Skeletal muscle satellite cell (primary cell): ENCODE results near the gene ADAMTS9.

Source experiments
- H3K27me3 ChIP-seq: 2 replicates; pipeline ENCODE4 v1.7.0; 2013; ENCODE audit warnings: low read length; ENCODE audit not compliant: control insufficient read depth, insufficient read depth
- H3K36me3 ChIP-seq: 2 replicates; pipeline ENCODE4 v1.7.0; 2013; ENCODE audit warnings: mild to moderate bottlenecking, control low read depth, low read length; ENCODE audit not compliant: insufficient read depth
- H3K4me1 ChIP-seq: 2 replicates; pipeline ENCODE4 v1.7.0; 2013; ENCODE audit warnings: low read length; ENCODE audit not compliant: control insufficient read depth, insufficient read depth
- H3K4me2 ChIP-seq: 2 replicates; pipeline ENCODE4 v1.7.0; 2013; ENCODE audit warnings: mild to moderate bottlenecking, low read length
- H3K4me3 ChIP-seq: 2 replicates; pipeline ENCODE4 v1.7.0; 2013; ENCODE audit warnings: low read length
- H3K9ac ChIP-seq: 2 replicates; pipeline ENCODE4 v1.7.0; 2013; ENCODE audit warnings: mild to moderate bottlenecking, low read depth, low read length, moderate library complexity
- H3K9me3 ChIP-seq: replicated peaks from 2 replicates; pipeline ENCODE4 v1.7.0; 2013; ENCODE audit warnings: mild to moderate bottlenecking, control low read depth, low read length

Gene ADAMTS9

DNA sequence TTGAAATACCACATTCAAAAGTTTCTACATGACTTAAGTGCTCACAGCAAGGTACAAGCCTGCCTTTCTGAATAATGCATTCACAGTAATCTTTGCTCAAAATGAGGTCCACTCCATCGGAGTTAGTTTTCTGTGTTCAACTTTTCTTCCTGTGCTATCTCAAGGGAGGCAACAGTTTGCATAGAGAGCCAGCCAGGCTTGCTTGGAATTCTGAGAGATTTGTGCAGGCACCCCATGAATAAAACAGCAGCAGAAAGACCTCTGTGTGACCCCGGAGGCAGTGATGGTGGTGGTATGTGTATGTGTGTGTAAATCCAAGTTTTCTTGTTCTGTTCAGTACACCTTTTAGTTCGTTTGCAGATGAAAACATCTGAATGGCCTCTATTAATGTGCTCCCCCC lies 124.0 kb downstream of the ADAMTS9 start:
- no peaks in the 10 kb centered on the region for H3K27me3 ChIP-seq
- no peak overlapping the region for H3K9ac ChIP-seq
- no peaks in the 10 kb centered on the region for H3K36me3 ChIP-seq
- H3K9me3 ChIP-seq = no peaks in the 10 kb centered on the region
- H3K4me3 ChIP-seq = no peak overlapping the region
- H3K4me1 ChIP-seq = no peaks in the 10 kb centered on the region
- H3K4me2 ChIP-seq = no peak overlapping the region

DNA sequence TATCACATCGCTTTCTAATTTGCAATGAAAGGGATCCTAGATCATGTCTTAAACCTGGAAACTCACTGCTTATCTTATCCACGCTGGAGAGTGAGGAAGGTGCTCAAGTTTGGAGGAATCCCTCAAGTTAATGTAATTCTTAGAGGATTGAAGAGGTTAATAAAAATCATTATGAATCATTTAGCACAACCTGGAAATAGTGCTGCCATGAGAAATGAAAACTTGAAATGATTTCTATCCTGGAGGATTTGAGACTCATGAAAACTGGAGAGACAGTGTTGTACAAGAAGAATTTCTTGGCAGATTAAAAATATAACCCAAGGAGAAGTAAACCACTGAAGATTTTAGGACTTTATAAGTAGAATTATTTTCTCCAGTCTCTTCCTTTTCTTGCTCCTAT lies 125.9 kb downstream of the ADAMTS9 start:
- Histone ChIP-seq H3K9me3 (no peaks in the 10 kb centered on the region), H3K4me2 (no peak overlapping the region)

DNA sequence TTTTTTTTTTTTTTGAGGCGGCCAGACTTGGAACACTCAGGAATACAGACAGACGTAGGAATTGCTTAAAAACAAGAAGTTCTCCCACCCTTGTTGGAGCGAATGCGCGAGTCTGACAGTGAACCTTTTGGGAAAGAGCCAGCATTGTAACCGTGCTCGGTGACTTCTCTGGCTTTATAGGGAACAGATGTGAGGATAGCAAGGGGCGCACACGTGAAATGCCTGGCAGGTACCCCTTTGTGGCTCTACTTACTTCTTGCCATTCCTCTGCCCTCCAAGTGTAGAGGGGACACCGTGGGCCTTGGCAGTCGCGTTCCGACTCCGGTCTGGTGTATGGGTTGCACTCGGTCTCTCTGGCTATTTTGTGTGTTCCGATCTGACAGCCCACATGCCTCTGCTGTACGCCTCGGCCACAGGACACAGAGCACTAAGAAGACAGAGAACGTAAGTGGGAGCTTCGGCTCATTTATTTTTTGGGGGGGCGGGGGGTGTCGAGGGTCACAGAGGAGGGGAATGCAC lies 126.4 kb downstream of the ADAMTS9 start:
- Histone ChIP-seq H3K9ac (no peak overlapping the region), H3K27me3 (no peaks in the 10 kb centered on the region), H3K36me3 (no peaks in the 10 kb centered on the region), H3K4me2 (no peak overlapping the region), H3K4me1 (no peaks in the 10 kb centered on the region), H3K4me3 (no peak overlapping the region), H3K9me3 (no peaks in the 10 kb centered on the region)

More for the DNA sequence above, 125.9 kb downstream of the ADAMTS9 start:
- no peaks in the 10 kb centered on the region for H3K36me3 ChIP-seq
- H3K27me3 ChIP-seq = no peaks in the 10 kb centered on the region
- H3K4me3 ChIP-seq = no peak overlapping the region
- H3K4me1 ChIP-seq = no peaks in the 10 kb centered on the region
- no peak overlapping the region for H3K9ac ChIP-seq

DNA sequence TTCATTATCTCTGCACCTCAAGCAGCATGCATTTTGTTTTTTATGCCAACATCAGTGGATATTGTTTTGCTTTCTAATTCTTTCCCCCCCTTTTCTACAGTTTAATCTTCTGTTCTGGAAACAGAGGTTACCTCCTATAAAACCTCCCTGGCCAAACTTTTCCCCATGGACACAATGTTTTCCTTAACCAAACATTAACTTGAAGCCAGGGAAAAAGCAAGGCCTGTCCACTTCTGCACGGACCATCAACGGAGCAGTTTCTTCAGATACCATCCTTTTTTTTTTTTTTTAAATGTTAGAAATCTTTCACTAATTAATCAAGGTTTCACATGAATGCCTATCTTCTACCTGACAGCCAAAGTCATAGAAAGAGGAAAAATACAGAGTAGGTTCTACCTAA lies 127.0 kb downstream of the ADAMTS9 start:
- Histone ChIP-seq H3K9ac (no peak overlapping the region), H3K27me3 (no peaks in the 10 kb centered on the region), H3K36me3 (no peaks in the 10 kb centered on the region), H3K9me3 (no peaks in the 10 kb centered on the region), H3K4me1 (no peaks in the 10 kb centered on the region), H3K4me3 (no peak overlapping the region), H3K4me2 (no peak overlapping the region)

DNA sequence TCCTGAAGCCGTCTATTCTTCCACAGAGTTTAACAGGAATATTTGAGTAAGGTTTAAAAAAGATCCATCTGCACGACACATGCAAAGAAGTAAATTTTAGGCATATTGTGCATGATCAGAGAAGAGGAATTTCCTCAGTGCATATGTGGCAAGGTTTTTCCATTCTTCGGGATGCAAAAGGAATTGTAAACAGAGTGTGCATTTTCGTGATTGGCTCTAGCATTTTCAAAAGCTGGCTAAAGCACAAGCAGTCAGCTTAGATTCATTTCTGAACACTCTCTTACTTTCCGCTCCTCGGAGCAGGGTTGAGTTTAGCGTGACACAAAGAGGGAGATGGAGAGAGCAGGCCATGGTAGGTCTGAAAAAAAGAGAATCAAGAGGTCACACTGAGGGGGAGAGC lies 128.2 kb downstream of the ADAMTS9 start:
- Histone ChIP-seq H3K9me3 (no peaks in the 10 kb centered on the region), H3K36me3 (no peaks in the 10 kb centered on the region), H3K4me3 (no peak overlapping the region), H3K4me2 (no peak overlapping the region), H3K9ac (no peak overlapping the region), H3K4me1 (no peaks in the 10 kb centered on the region), H3K27me3 (no peaks in the 10 kb centered on the region)

DNA sequence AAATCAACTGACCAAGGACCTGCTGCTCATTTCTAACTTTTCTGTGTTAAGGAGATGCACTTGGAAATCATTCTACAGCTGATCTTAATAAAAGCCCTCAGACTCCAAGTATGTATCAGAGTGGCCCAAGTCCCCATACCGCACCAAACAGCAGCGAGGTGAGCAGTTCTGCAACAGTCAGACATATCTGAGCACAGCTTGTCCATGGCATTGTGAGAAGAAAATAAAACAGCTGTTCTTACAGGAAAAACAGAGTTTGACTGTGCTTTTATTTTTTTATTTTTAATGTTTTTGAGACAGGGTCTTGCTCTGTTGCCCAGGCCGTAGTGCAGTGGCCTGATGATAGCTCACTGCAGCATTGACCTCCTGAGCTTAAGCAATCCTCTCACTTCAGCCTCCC lies 131.8 kb downstream of the ADAMTS9 start:
- H3K27me3 ChIP-seq = no peaks in the 10 kb centered on the region
- no peaks in the 10 kb centered on the region for H3K36me3 ChIP-seq
- no peaks in the 10 kb centered on the region for H3K9me3 ChIP-seq
- H3K4me2 ChIP-seq = no peak overlapping the region
- H3K9ac ChIP-seq = no peak overlapping the region
- no peak overlapping the region for H3K4me3 ChIP-seq
- H3K4me1 ChIP-seq = no peaks in the 10 kb centered on the region

DNA sequence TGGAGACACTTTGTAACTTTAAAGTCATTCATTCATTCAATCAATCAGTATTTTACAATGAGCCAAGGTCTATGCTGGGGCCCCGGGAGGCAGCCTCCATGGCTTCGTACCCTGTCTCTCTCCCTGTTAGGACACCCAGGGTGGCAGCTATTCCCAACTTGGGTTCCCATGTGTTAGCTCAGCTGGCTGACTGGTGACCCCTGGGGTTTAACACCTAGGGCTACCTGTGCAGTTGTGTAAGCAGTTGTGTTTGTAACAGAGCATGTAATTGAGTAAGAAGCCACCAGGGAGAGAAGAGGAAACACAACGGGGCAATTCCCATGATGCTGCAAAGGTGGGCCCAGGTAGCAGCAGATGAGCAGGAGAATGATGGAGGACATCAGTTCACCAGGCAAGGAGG lies 132.4 kb downstream of the ADAMTS9 start:
- H3K9ac ChIP-seq = no peak overlapping the region
- H3K27me3 ChIP-seq = no peaks in the 10 kb centered on the region
- H3K4me1 ChIP-seq = no peaks in the 10 kb centered on the region
- no peak overlapping the region for H3K4me3 ChIP-seq
- H3K9me3 ChIP-seq = no peaks in the 10 kb centered on the region
- H3K36me3 ChIP-seq = no peaks in the 10 kb centered on the region
- H3K4me2 ChIP-seq = no peak overlapping the region

DNA sequence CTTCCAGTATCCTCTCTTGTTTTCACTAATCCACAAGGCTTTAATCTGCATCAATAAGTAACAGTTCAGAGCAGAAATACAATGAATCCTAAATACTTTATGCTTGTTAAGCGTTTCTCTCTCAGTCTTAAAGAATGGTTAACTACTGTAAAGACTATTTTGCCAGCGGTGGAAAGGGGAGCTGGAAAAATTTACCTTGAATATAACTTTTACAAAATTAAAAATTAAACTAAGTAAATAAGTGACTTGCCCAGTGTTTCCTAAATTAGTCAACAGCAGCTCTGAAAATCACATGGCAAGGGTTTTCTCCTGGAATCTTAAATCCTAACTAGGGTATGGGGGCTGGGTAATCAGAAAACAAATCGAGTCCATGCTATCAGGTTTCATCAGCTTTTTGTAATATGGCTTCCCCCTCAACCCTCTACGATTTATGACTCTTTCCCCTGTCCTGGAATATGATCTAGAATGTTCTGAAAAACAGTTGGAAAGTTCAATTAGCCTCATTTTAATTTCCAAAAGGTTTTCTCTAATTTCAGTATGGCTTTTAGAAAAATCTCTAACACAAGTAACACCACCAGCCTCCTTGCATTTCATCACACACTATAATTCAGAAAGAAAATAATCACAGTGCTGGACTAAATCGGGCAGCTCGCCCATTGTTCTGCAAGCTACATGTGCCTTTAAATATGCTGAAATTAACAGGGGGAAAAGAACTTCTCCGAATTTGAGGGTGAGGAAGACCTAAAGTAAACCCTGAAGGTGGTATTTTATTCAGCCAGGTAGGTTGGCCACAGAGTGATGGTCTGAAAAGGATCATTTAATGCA lies 133.5 kb downstream of the ADAMTS9 start:
- no peak overlapping the region for H3K4me2 ChIP-seq
- no peak overlapping the region for H3K4me3 ChIP-seq
- H3K9me3 ChIP-seq = no peaks in the 10 kb centered on the region
- no peaks in the 10 kb centered on the region for H3K36me3 ChIP-seq
- no peak overlapping the region for H3K9ac ChIP-seq
- H3K4me1 ChIP-seq = no peaks in the 10 kb centered on the region
- H3K27me3 ChIP-seq = no peaks in the 10 kb centered on the region

DNA sequence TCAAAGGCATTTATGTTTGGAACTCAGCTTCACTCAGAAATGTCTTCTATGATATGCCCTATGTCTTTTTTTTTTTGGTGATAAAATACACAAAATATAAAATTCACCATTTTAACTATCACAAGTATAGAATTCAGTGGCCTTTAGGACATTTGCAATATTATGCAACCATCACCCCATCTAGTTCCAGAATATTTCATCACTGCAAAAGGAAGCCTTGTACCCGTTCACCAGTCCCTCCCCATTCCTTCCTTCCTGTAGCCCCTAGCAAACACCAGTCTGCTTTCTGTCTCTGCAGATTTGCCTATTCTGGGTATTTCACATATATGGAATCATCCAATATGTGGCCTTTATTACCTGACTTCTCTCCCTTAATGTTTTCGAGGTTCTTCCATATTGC lies 134.8 kb downstream of the ADAMTS9 start:
- Histone ChIP-seq H3K4me1 (no peaks in the 10 kb centered on the region), H3K9me3 (no peaks in the 10 kb centered on the region), H3K4me3 (no peak overlapping the region), H3K27me3 (no peaks in the 10 kb centered on the region), H3K36me3 (no peaks in the 10 kb centered on the region), H3K9ac (no peak overlapping the region), H3K4me2 (no peak overlapping the region)

DNA sequence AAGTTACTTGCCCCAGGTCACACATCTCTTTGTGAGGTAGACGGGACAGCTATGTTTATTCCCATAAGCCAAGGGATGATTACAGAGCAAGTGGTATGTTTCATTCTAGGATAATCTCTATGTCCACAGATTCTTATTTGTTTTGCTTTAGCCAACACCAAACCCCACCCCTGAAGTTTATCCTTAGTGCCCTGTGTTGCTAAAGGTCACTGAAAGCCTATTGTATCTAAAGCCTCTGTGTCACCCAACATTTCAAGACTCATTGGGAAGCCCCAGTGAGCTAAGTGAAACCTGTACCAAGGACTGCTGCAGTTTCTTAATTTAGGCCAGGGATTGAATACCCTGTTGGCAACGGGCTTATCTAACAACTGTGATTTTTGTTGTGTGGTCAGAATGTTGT lies 135.6 kb downstream of the ADAMTS9 start:
- H3K4me2 ChIP-seq = no peak overlapping the region
- H3K4me1 ChIP-seq = no peaks in the 10 kb centered on the region
- H3K27me3 ChIP-seq = no peaks in the 10 kb centered on the region
- H3K9ac ChIP-seq = no peak overlapping the region
- H3K36me3 ChIP-seq = no peaks in the 10 kb centered on the region
- no peak overlapping the region for H3K4me3 ChIP-seq
- no peaks in the 10 kb centered on the region for H3K9me3 ChIP-seq

DNA sequence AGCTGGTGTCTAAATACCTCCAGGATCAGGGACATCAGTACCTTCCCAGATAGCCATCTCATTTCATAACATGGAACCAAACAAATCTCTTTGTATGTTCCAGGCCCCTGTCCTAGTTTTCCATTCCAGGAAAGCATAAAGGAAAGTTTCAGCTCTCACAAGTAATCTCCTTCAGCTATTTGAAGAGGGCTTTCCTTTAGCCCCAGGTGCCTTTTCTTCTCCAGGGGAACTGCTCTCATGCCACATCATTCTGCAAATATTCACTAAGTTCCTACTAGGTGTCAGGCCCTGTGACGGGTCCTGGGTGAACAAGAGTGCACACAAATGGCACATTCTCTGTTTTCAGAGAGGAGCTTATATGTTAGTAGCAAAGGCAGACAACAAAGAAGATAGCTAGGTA lies 136.1 kb downstream of the ADAMTS9 start:
- Histone ChIP-seq H3K9me3 (no peaks in the 10 kb centered on the region), H3K27me3 (no peaks in the 10 kb centered on the region), H3K4me2 (no peak overlapping the region), H3K4me3 (no peak overlapping the region), H3K36me3 (no peaks in the 10 kb centered on the region), H3K4me1 (no peaks in the 10 kb centered on the region), H3K9ac (no peak overlapping the region)

DNA sequence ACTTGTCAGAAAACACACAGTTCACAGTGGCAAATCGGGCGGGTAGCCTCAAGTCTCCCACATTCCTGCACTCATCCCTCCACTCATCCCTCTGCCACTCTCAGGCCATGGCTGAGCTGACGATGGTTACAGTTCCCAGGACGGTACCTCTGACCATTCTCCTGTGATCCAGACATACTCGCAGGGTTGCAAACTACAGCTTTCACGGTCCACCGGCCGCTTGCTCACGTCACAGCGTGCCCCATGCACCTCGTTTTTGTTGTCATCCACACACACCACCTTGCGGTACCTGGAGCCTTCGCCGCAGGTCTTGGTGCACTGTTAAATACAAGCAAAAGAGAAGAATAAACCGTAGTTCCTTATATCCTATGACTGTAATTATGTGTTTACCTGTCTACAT lies 137.1 kb downstream of the ADAMTS9 start:
- H3K9ac ChIP-seq = no peak overlapping the region
- H3K4me1 ChIP-seq = no peaks in the 10 kb centered on the region

More for the DNA sequence above, 137.1 kb downstream of the ADAMTS9 start:
- Histone ChIP-seq H3K27me3 (no peaks in the 10 kb centered on the region), H3K4me2 (no peak overlapping the region), H3K36me3 (no peaks in the 10 kb centered on the region), H3K4me3 (no peak overlapping the region), H3K9me3 (no peaks in the 10 kb centered on the region)
